HUES6 (cell line): ENCODE results near the gene DBT.
"Not testable (repeated sequence)": the region's sequence is repeated elsewhere in the genome, so short reads cannot be mapped to it uniquely, and the experiment has no call there.

Source experiments
- H3K27ac ChIP-seq: 2 replicates; pipeline ENCODE4 v1.7.0; 2013; ENCODE audit warnings: low read depth, mild to moderate bottlenecking, low read length, inconsistent platforms
- H3K27me3 ChIP-seq: 2 replicates; pipeline ENCODE4 v1.6.1; 2013; ENCODE audit warnings: low read length; ENCODE audit not compliant: control insufficient read depth, insufficient read depth
- H3K36me3 ChIP-seq: 2 replicates; pipeline ENCODE4 v1.6.1; 2013; ENCODE audit warnings: low read length; ENCODE audit not compliant: control insufficient read depth, insufficient read depth
- H3K4me1 ChIP-seq: 2 replicates; pipeline ENCODE4 v1.6.1; 2013; ENCODE audit warnings: low read length; ENCODE audit not compliant: control insufficient read depth, insufficient read depth
- H3K4me3 ChIP-seq: 2 replicates; pipeline ENCODE4 v1.5.1; 2013; ENCODE audit warnings: low read depth, low read length
- H3K9ac ChIP-seq: one replicate; pipeline ENCODE4 v1.6.1; 2013; ENCODE audit warnings: mild to moderate bottlenecking, low read length
- H3K9me3 ChIP-seq: 2 replicates; pipeline ENCODE4 v1.6.1; 2013; ENCODE audit warnings: low read depth, low read length; ENCODE audit not compliant: control insufficient read depth, insufficient read depth

DBT gene

DNA sequence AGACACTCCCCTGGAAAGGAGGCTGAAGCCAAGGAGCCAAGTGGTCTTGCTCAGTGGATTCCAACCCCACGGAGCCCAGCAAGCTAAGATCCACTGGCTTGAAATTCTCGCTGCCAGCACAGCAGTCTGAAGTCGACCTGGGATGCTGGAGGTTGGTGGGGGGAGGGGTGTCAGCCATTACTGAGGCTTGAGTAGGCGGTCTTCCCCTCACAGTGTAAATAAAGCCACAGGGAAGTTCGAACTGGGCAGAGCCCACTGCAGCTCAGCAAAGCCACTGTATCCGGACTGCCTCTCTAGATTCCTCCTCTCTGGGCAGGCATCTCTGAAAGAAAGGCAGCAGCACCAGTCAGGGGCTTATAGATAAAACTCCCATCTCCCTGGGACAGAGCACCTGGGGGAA, 49.6 kb downstream of the DBT start:
- not testable (repeated sequence) for H3K9me3 ChIP-seq, H3K4me3 ChIP-seq, H3K4me1 ChIP-seq, H3K27me3 ChIP-seq
- Histone ChIP-seq H3K9ac (peak overlapping the region; percentile 49), H3K36me3 (peaks cover 36% of the 10 kb centered on the region), H3K27ac (0 out of 2 replicates have a peak overlapping the region, but pooled peaks have one; percentile 3)

DNA sequence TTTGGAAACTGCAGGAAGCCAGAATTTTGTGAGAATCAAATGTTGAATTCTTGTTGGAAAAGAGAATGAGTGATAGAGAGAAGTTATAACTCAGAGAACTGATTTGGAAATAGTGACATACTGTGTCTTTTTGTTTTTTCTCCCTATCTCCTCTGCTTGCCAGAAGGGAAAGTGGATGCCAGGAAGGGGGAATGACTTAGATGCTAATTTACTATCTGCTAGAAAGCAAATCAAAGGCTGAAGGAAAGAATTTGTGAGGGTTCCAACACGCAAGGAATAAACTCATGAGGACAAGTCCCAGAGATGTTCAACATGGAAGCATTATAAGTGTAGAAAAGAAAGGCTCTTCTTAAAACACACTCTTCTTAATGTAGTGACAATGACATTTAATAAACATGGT, 51.0 kb downstream of the DBT start:
- Histone ChIP-seq H3K4me3 (no peak overlapping the region), H3K9ac (no peak overlapping the region), H3K27me3 (no peaks in the 10 kb centered on the region), H3K9me3 (no peaks in the 10 kb centered on the region), H3K36me3 (peaks cover 36% of the 10 kb centered on the region), H3K27ac (no peak overlapping the region), H3K4me1 (peaks cover 10% of the 10 kb centered on the region)

DNA sequence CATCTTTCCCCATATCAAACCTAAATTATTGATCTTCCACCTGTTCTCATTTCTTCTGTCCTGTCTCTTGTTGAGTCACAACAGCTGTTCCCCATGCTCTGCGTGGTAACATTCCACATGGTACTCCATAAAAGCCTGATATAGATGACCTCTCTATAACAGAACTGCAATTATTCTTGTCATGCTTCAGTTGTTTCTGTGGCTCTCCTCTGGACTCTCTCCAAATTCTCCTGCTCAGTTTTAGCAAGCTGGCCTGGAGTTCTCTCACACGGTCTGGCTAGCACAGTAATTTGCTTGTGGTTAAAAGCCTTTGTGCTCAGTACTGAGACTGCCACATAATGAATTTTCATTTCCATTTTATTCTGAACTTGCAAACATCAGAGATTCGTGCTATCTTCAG, 61.0 kb downstream of the DBT start:
- H3K4me1 ChIP-seq: no peaks in the 10 kb centered on the region
- H3K36me3 ChIP-seq: no peaks in the 10 kb centered on the region
- H3K4me3 ChIP-seq: no peak overlapping the region
- H3K9ac ChIP-seq: no peak overlapping the region
- no peaks in the 10 kb centered on the region for H3K27me3 ChIP-seq
- H3K9me3 ChIP-seq: no peaks in the 10 kb centered on the region
- H3K27ac ChIP-seq: no peak overlapping the region

DNA sequence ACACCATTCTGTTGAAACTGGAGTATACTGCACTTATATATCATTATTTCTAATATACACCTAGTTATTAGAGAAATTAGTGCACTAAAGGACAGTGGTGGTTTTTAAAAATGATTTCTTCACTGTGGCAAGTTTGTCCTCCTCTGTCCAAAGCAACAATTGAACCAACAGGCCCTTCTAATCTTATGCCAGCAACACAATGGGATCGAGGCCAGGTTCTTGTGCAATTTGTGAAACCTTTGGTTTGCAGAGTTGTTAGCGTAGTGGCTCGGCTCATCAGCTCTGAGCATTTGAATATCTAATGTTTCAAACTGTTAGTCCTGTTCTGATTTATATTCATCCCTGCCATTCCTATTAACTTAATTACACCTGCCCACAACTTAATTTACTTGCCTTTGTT, 61.7 kb downstream of the DBT start:
- Histone ChIP-seq H3K36me3 (no peaks in the 10 kb centered on the region), H3K4me3 (no peak overlapping the region), H3K27me3 (no peaks in the 10 kb centered on the region), H3K9me3 (no peaks in the 10 kb centered on the region), H3K4me1 (no peaks in the 10 kb centered on the region), H3K27ac (no peak overlapping the region), H3K9ac (no peak overlapping the region)

DNA sequence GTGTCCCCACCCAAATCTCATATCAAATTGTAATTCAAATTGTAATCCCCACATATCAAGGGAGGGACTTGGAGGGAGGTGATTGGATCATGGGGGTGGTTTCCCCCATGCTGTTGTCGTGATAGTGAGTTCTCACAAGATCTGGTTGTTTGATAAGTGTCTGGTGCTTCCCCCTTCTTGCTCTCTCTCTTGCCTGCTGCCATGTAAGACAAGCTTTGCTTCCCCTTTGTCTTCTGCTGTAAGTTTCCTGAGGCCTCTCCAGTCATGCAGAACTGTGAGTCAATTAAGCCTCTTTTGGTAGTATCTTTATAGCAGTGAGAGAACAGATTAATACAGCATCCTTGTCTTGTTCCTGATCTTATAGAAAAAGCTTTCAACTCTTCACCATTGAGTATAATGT, 65.1 kb downstream of the DBT start:
- H3K27me3 ChIP-seq: no peaks in the 10 kb centered on the region
- H3K4me3 ChIP-seq: no peak overlapping the region
- H3K9ac ChIP-seq: no peak overlapping the region
- no peak overlapping the region for H3K27ac ChIP-seq
- no peaks in the 10 kb centered on the region for H3K36me3 ChIP-seq
- H3K9me3 ChIP-seq: no peaks in the 10 kb centered on the region
- no peaks in the 10 kb centered on the region for H3K4me1 ChIP-seq

DNA sequence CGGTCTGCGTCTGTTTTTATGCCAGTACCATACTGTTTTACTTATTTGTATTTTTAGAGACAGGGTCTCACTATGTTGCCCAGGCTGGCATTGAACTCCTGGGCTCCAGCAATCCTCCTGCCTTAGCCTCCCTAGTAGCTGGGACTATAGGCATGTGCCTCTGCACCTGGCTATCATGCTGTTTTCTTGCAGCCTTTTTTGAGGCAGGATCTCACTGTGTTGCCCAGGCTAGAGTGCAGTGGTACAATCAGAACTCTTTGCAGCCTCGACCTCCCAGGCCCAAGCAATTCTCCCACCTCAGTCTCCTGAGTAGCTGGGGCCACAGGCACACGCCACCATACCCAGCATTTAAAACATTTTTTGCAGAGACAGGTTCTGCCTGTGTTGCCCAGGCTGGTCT, 66.3 kb downstream of the DBT start:
- Histone ChIP-seq H3K36me3 (no peaks in the 10 kb centered on the region), H3K27me3 (no peaks in the 10 kb centered on the region), H3K9me3 (no peaks in the 10 kb centered on the region), H3K4me1 (no peaks in the 10 kb centered on the region), H3K4me3 (no peak overlapping the region), H3K27ac (no peak overlapping the region), H3K9ac (no peak overlapping the region)

DNA sequence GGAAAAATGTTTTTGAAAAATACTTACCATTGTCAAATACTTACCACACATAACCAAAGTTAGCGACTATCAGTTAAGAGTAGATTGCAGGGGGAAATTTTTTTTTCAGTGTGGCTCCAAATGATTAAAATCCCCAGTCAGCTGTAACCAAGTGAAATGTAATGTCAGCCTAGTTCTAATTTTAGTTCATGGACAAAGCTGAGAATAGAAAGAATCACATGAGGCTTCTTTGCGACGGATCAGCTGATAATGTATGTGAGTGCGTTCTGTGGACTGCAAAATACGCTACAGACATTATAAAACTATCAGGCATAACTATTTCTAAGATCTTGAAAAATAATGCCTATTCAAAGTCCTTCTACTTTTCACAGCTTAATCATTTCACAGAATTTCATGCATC, 71.5 kb downstream of the DBT start, which contains the start of gene LRRC39:
LRRC39 (minus strand) TSS at position 166 of the 400 bp plus-strand sequence. CDS start 9,740 bp downstream, outside the sequence.
- H3K36me3 ChIP-seq: no peaks in the 10 kb centered on the region
- no peak within 1 kb of the TSS for H3K9ac ChIP-seq
- H3K9me3 ChIP-seq: no peaks in the 10 kb centered on the region
- H3K4me1 ChIP-seq: no peaks in the 10 kb centered on the region
- no peak within 1 kb of the TSS for H3K4me3 ChIP-seq
- H3K27ac ChIP-seq: no peak within 1 kb of the TSS
- H3K27me3 ChIP-seq: no peaks in the 10 kb centered on the region

DNA sequence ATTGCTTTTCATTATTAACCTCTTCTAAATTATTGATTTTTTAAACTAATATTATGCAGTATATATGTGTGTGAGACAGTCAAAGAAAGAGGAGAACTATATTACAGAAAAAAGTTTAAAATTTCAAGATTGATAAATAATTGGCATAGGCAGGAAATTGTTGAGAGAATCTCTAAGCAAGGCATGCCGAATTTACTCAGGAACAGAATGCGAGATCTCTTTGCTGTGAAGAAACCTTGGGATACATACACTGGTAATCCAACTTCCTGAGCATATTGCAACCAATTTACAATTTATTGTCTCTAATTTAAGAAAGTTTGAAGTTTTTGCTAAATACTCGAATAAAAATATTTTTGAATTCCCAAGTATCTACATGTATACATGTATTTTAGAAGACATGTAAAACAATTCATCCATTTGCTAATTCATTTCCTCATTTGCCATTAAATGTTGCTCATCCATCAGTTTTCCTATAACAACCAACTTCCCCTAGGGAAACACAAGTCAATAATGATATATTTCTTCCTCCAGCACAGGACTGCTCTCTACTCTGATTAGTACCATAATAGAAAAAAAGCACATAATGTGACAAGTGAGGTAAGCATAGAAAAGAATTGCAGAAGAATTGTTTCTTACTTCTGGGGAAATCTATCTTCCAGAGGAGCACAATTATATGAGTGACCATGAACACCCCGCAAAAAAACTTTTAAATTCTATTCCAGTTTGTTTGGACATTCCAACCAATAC, 72.2 kb downstream of the DBT start:
- Histone ChIP-seq H3K36me3 (no peaks in the 10 kb centered on the region), H3K27ac (no peak overlapping the region), H3K4me3 (no peak overlapping the region), H3K4me1 (no peaks in the 10 kb centered on the region), H3K9ac (no peak overlapping the region), H3K9me3 (no peaks in the 10 kb centered on the region), H3K27me3 (no peaks in the 10 kb centered on the region)

DNA sequence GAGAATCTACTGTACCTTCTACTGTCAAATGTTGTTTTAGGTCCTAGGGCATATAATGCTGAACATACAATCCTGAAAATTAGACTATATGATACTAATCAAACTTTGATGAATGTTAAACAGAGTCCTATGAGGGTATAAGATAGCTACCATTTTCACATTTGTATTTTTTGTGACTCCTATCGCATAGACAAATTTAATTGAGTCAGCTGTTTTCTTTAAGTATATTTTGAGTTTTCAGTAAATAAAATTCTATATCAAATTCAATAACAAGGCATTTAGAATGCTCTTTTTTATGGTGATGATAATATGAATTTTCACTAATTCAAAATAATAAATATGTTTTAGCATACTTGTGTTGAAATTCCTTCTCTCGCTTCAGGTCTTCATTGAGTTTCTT, 81.6 kb downstream of the DBT start:
- Histone ChIP-seq H3K36me3 (no peaks in the 10 kb centered on the region), H3K9ac (no peak overlapping the region), H3K27me3 (no peaks in the 10 kb centered on the region), H3K27ac (no peak overlapping the region), H3K4me1 (no peaks in the 10 kb centered on the region), H3K4me3 (no peak overlapping the region), H3K9me3 (no peaks in the 10 kb centered on the region)

DNA sequence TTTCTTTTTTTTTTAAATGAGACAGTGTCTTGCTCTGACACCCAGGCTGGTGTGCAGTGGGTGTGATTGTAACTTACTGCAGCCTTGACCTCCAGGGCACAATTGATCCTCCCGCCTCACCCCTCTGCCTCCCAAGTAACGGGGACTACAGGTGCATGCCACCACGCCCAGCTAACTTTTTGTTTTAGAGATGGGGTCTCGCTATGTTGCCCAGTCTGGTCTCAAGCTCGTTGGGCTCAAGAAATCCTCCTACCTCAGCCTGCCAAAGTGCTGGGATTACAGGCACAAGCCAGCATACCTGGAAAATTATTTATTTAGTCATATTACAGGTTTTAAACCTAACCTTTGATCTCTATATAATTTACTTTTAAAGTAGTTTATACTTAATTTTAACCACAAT, 84.9 kb downstream of the DBT start:
- H3K36me3 ChIP-seq: no peaks in the 10 kb centered on the region
- no peaks in the 10 kb centered on the region for H3K27me3 ChIP-seq
- no peak overlapping the region for H3K27ac ChIP-seq
- H3K4me3 ChIP-seq: no peak overlapping the region
- H3K9me3 ChIP-seq: no peaks in the 10 kb centered on the region
- no peak overlapping the region for H3K9ac ChIP-seq
- no peaks in the 10 kb centered on the region for H3K4me1 ChIP-seq

DNA sequence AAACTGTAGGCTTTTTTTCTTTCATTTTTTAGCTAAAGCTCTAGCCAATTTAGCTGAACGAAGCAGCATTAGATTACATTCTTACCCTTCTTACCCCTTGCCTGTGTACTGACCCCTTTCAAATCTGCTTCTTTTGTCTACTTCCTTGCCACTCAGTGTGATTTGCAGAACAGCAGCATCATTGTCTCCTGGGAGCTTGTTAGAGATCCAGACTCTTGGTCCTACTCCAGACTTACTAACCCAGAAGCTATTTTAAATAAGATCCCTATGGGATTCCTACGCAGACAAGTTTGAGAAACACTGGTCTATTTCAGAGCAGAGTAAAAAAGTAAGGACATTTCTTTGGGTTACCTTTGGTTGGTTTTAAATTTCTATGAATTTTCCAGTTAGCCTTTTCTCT, 85.4 kb downstream of the DBT start:
- Histone ChIP-seq H3K9ac (no peak overlapping the region), H3K4me1 (no peaks in the 10 kb centered on the region), H3K27ac (no peak overlapping the region), H3K4me3 (no peak overlapping the region), H3K27me3 (no peaks in the 10 kb centered on the region), H3K9me3 (no peaks in the 10 kb centered on the region), H3K36me3 (no peaks in the 10 kb centered on the region)
